HG03095 (cell line): Measurements from ENCODE around the gene ZNF605.
"Not testable (repeated sequence)": the region's sequence is repeated elsewhere in the genome, so short reads cannot be mapped to it uniquely, and the experiment has no call there.

Experiments used
- ATAC-seq: cut with Tn5 transposase; IDR thresholded peaks from one replicate; pipeline ENCODE4 v1.9.1; 2021; ENCODE audit warnings: moderate library complexity; ENCODE audit not compliant: unreplicated experiment

The ZNF605 gene

GRCh38 chr12:132956011-132956788 is at the start of gene ZNF605:
Gene ZNF605, minus strand, starts transcription at chr12:132956306. Its CDS starts 10,671 bp downstream, at chr12:132945635.
- peak; percentile 94 for ATAC-seq

- ATAC-seq = no peak
Observed at GRCh38 chr12:132998741-132999140, 42.6 kb upstream of the ZNF605 start.

GRCh38 chr12:132986885-132987225 is 30.7 kb upstream of the ZNF605 start:
- no peak for ATAC-seq

- peak; percentile 96 for ATAC-seq
Observed at GRCh38 chr12:132986001-132986884, 30.1 kb upstream of the ZNF605 start, which contains the start of gene ZNF26. Gene ZNF26, plus strand, starts transcription at chr12:132986367. Its CDS starts 474 bp downstream, at chr12:132986841.

- ATAC-seq = not testable (repeated sequence)
Observed at GRCh38 chr12:132976870-132977269, 20.8 kb upstream of the ZNF605 start.

- no peak for ATAC-seq
Observed at GRCh38 chr12:132972374-132972773, 16.3 kb upstream of the ZNF605 start.

- ATAC-seq = no peak
Observed at GRCh38 chr12:132967736-132968135, 11.6 kb upstream of the ZNF605 start.

- no peak for ATAC-seq
Observed at GRCh38 chr12:132966676-132967415, 10.7 kb upstream of the ZNF605 start.

- no peak for ATAC-seq
Observed at GRCh38 chr12:132965796-132966195, 9.7 kb upstream of the ZNF605 start.

GRCh38 chr12:132963947-132964346 is 7.8 kb upstream of the ZNF605 start:
- not testable (repeated sequence) for ATAC-seq

- ATAC-seq = not testable (repeated sequence)
Observed at GRCh38 chr12:132961790-132962189, 5.7 kb upstream of the ZNF605 start.

GRCh38 chr12:132955094-132956010 is 754 bp downstream of the ZNF605 start:
- ATAC-seq = peak; percentile 32

- ATAC-seq = no peak
Observed at GRCh38 chr12:132954471-132955048, 1.5 kb downstream of the ZNF605 start.

GRCh38 chr12:132953771-132954170 is 2.3 kb downstream of the ZNF605 start:
- no peak for ATAC-seq

GRCh38 chr12:132953163-132953425 is 3.0 kb downstream of the ZNF605 start:
- no peak for ATAC-seq

- no peak for ATAC-seq
Observed at GRCh38 chr12:132952371-132953162, 3.5 kb downstream of the ZNF605 start.

- ATAC-seq = no peak
Observed at GRCh38 chr12:132951649-132952048, 4.5 kb downstream of the ZNF605 start.

GRCh38 chr12:132950844-132951535 is 5.1 kb downstream of the ZNF605 start:
- ATAC-seq = no peak
